Fibroblast of lung (primary cell): Measurements from ENCODE around the gene KRTAP5-1. TPM values are rescaled to one million over a fixed set of nuclear protein-coding genes. Genes with fewer than 3 reads are reported as not detected.

Experiments
- DNase-seq, 2 donors: peaks; one replicate each; pipeline versions ENCODE4 v3.0.0 to v3.0.0-alpha.2; 2010; ENCODE audit warnings: low read depth in 2 of 2
- H2AFZ ChIP-seq: 2 replicates; pipeline ENCODE4 v1.5.1; 2012; ENCODE audit warnings: low read length, control low read depth, inconsistent platforms
- H3K27ac ChIP-seq: 2 replicates; pipeline ENCODE4 v1.5.1; 2011; ENCODE audit warnings: low read length, control low read depth; ENCODE audit not compliant: insufficient read depth
- H3K27me3 ChIP-seq: 2 replicates; pipeline ENCODE4 v1.5.1; 2011; ENCODE audit warnings: mild to moderate bottlenecking, low read length; ENCODE audit not compliant: control insufficient read depth, insufficient read depth
- H3K36me3 ChIP-seq: 2 replicates; pipeline ENCODE4 v1.5.1; 2011; ENCODE audit warnings: low read length; ENCODE audit not compliant: control insufficient read depth, insufficient read depth
- H3K4me1 ChIP-seq: 2 replicates; pipeline ENCODE4 v1.5.1; 2011; ENCODE audit warnings: low read length; ENCODE audit not compliant: control insufficient read depth, insufficient read depth; ENCODE audit errors: extremely low read depth
- H3K4me2 ChIP-seq: 2 replicates; pipeline ENCODE4 v1.5.1; 2011; ENCODE audit warnings: low read length, control low read depth; ENCODE audit not compliant: insufficient read depth; ENCODE audit errors: extremely low read depth
- H3K4me3 ChIP-seq, 4 experiments: fragments of 200-600 bp in 1 of 4; sonication (generic) in 1 of 4; replicated peaks in 1 of 4; 2 replicates each; pipeline ENCODE4 v1.5.1; 2011 to 2016; ENCODE audit warnings: low read length in 4 of 4, low read depth in 3 of 4, mild to moderate bottlenecking in 3 of 4, control low read depth in 2 of 4, inconsistent platforms in 1 of 4, mixed read lengths in 1 of 4; ENCODE audit not compliant: insufficient read depth in 1 of 4; ENCODE audit errors: control extremely low read depth in 1 of 4
- H3K79me2 ChIP-seq: 2 replicates; pipeline ENCODE4 v1.5.1; 2012; ENCODE audit warnings: mild to moderate bottlenecking, low read length, inconsistent platforms; ENCODE audit not compliant: control insufficient read depth, insufficient read depth
- H3K9ac ChIP-seq: 2 replicates; pipeline ENCODE4 v1.5.1; 2011; ENCODE audit warnings: mild to moderate bottlenecking, low read length, control low read depth; ENCODE audit not compliant: insufficient read depth
- H3K9me3 ChIP-seq: 2 replicates; pipeline ENCODE4 v1.5.1; 2012; ENCODE audit warnings: low read depth, low read length; ENCODE audit not compliant: control insufficient read depth, insufficient read depth
- H4K20me1 ChIP-seq: 2 replicates; pipeline ENCODE4 v1.5.1; 2011; ENCODE audit warnings: low read length; ENCODE audit not compliant: control insufficient read depth, insufficient read depth; ENCODE audit errors: extremely low read depth
- EZH2 ChIP-seq: IDR thresholded peaks from 2 replicates; pipeline ENCODE4 v1.5.1; 2012; ENCODE audit warnings: low read length, control low read depth, mild to moderate bottlenecking; ENCODE audit errors: missing control alignments
- polyA plus RNA-seq, 2 donors: library from polyadenylated mRNA; depleted of rRNA in 1 of 2; stranded (reverse) in 1 of 2; unstranded in 1 of 2; fragments of >200 nt; gene quantifications; 2 replicates each; pipeline ENCODE4 v1.2.1, GENCODE V29; 2011 to 2012; ENCODE audit warnings: missing spikeins in 1 of 2
- total RNA-seq: library from RNA; depleted of rRNA; stranded (reverse); fragments of >200 nt; gene quantifications from 2 replicates; pipeline ENCODE4 v1.2.1, GENCODE V29; 2014
- TF ChIP-seq, protein P1 (sequence below), 2 donors: IDR thresholded peaks in 1 of 2; conservative IDR thresholded peaks in 1 of 2; 1 replicate in 1 of 2; 2 replicates in 1 of 2; pipeline ENCODE4 v1.5.1; 2011 to 2012; ENCODE audit warnings: low read length in 2 of 2, control low read depth in 1 of 2, inconsistent platforms in 1 of 2, low read depth in 1 of 2, mild to moderate bottlenecking in 1 of 2

KRTAP5-1 gene
- total and polyA plus RNA-seq, 2 donors (not counting 1 experiment from before 2014, with no cell fraction given) = not detected

DNA sequence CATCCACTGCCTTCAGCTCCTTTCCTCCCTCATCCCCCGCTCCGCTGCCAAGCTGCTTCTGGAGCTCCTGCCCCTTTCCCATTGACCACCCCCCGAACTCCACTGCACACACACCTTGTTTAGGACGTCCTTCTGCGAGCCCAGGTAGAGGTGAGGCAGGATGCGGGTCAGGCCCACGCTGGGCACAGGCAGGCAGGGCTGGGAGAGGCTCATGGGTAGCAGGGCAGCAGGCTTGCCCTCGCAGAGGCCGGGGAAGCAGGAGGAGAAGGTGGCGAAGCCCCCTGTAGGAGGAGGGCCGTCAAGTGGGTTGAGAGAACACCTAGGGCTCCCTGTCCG, 26.3 kb downstream of the KRTAP5-1 start:
- Histone ChIP-seq H3K4me1 (peaks cover 5% of the 10 kb centered on the region), H3K79me2 (no peaks in the 10 kb centered on the region), H2AFZ (no peak overlapping the region), H3K4me2 (no peak overlapping the region), H3K9me3 (no peaks in the 10 kb centered on the region), H3K27me3 (no peaks in the 10 kb centered on the region), H3K36me3 (no peaks in the 10 kb centered on the region), H3K4me3 (no peak overlapping the region), H3K9ac (peak overlapping the region; percentile 16), H4K20me1 (no peaks in the 10 kb centered on the region), H3K27ac (no peak overlapping the region)
- DNase-seq = no peak
- no peak for TF ChIP-seq EZH2
- TF ChIP-seq, protein P1, sequence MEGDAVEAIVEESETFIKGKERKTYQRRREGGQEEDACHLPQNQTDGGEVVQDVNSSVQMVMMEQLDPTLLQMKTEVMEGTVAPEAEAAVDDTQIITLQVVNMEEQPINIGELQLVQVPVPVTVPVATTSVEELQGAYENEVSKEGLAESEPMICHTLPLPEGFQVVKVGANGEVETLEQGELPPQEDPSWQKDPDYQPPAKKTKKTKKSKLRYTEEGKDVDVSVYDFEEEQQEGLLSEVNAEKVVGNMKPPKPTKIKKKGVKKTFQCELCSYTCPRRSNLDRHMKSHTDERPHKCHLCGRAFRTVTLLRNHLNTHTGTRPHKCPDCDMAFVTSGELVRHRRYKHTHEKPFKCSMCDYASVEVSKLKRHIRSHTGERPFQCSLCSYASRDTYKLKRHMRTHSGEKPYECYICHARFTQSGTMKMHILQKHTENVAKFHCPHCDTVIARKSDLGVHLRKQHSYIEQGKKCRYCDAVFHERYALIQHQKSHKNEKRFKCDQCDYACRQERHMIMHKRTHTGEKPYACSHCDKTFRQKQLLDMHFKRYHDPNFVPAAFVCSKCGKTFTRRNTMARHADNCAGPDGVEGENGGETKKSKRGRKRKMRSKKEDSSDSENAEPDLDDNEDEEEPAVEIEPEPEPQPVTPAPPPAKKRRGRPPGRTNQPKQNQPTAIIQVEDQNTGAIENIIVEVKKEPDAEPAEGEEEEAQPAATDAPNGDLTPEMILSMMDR (conservative IDR thresholded peaks at IDR 0.05 in 1 of 2, IDR thresholded peaks at IDR 0.05 in 1 of 2; ENCODE audit: low read depth in 1 of 2, low read length in 2 of 2) = no peak

DNA sequence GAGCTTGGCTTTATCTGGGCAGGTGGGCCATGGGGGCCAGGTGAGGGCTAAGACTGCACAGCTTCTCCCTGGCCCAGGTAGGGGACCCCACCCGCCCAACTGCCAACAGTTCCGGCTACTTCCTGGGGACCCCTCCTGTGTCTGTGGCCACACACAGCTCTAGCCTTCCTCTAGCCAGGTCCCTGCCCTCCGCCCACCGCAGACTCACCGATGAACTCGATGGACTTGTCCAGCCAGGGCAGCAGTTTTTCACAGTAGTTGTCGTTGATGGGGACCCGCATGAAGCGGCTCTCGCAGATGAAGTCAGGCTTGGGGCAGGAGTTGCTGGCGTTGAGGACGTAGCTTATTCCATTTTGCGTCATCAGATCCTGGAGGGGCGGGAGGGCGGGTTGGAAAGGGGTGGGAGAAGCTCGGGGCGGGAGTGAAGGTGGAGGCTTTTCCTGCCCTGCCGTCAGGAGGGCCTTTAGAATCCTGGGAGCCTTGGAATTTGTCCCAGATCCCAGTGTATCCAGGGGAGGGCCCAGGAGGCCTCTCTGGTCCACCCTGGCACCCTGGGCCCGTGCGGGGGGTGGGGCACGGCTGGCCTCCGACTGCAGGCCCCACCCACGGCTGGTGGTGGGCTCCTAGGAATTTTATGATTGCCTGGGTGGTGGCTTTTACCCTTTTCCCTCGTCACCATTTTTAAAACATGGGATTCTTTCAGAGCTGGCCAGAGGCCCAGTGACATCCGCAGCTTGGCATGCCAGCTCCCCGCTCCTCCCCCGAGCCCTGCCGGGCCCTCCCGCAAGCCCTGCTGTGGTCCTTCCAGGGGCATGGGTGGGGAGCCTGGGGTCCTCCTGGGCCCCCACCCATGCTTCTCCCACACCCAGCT, 26.9 kb downstream of the KRTAP5-1 start:
- Histone ChIP-seq H2AFZ (no peak overlapping the region), H3K27me3 (no peaks in the 10 kb centered on the region), H3K9me3 (no peaks in the 10 kb centered on the region), H3K36me3 (no peaks in the 10 kb centered on the region), H4K20me1 (no peaks in the 10 kb centered on the region), H3K4me3 (no peak overlapping the region), H3K27ac (no peak overlapping the region), H3K4me1 (peaks cover 5% of the 10 kb centered on the region), H3K79me2 (no peaks in the 10 kb centered on the region), H3K9ac (peak overlapping the region; percentile 23), H3K4me2 (peak overlapping the region; percentile 25)
- peak; percentile 82 to 85 for DNase-seq
- no peak for TF ChIP-seq EZH2
- TF ChIP-seq, protein P1 (conservative IDR thresholded peaks at IDR 0.05 in 1 of 2, IDR thresholded peaks at IDR 0.05 in 1 of 2; ENCODE audit: low read depth in 1 of 2, low read length in 2 of 2) = no peak

DNA sequence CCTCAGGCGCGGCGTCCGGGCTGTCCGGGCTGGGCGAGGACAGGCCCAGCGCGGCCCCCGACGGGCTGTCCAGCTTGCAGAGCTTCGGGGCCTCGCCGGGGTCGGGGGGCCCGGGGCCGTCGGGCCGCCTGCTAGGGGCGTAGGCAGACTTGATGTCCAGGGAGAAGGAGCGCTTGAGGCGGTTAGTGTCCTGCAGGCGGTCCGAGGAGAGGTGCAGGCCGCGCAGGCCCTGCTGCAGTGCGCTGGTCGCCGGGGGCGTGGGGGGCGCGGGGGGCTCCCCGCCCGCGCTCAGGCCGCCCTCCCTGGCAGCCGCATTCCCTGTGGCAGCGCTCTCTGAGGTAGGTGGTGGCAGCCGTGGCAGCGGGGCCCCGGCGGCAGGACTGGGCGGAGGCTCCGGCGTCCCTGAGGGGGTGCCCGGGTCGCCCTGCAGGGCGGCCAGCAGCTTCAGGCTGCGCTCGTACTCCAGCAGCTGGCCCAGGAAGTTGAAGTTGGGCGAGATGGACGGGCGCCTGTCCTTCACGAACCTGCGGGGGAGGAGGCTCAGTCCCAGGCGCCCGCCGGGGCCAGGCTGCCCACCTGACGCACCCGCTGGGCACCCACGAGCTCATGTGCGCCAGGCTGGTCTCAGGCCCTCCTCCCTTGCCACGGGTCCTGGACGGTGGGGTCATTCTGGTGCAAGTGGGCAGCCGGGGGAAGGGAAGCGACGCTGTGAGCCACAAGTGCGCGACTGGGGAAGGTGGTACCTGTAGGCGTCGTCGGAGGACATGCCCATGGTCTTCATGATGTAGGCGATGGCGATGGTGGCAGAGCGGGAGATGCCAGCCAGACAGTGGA, 27.8 kb downstream of the KRTAP5-1 start:
- TF ChIP-seq, protein P1 (conservative IDR thresholded peaks at IDR 0.05 in 1 of 2, IDR thresholded peaks at IDR 0.05 in 1 of 2; ENCODE audit: low read depth in 1 of 2, low read length in 2 of 2) = no peak
- Histone ChIP-seq H2AFZ (no peak overlapping the region), H3K9ac (no peak overlapping the region), H3K36me3 (no peaks in the 10 kb centered on the region), H3K27me3 (no peaks in the 10 kb centered on the region), H3K79me2 (no peaks in the 10 kb centered on the region), H3K27ac (no peak overlapping the region), H3K9me3 (no peaks in the 10 kb centered on the region), H3K4me3 (no peak overlapping the region), H4K20me1 (no peaks in the 10 kb centered on the region), H3K4me1 (peaks cover 5% of the 10 kb centered on the region), H3K4me2 (no peak overlapping the region)
- no peak for DNase-seq
